K562 (cell line): ENCODE measurements around the gene TDRKH.

Experiments
- BCLAF1 ChIP-seq, 2 experiments: fragments of 450-650 bp in 1 of 2; IDR thresholded peaks; 2 replicates each; pipeline ENCODE4 v1.6.1; 2011 to 2017; ENCODE audit warnings: low read depth in 2 of 2, antibody characterized with exemption in 1 of 2, borderline replicate concordance in 1 of 2, low read length in 1 of 2, mild to moderate bottlenecking in 1 of 2, mixed read lengths in 1 of 2; ENCODE audit not compliant: control insufficient read depth in 1 of 2
- CREB3 ChIP-seq: fragments of 450-650 bp; conservative IDR thresholded peaks from 2 replicates; pipeline ENCODE4 v1.6.1; 2016; ENCODE audit warnings: missing genetic modification characterization, low read depth, mild to moderate bottlenecking, missing compliant biosample characterization, moderate library complexity
- CTCF ChIP-seq, 3 experiments: IDR thresholded peaks in 2 of 3; conservative IDR thresholded peaks in 1 of 3; 2 replicates each; pipeline ENCODE4 v1.5.1; 2011 to 2012; ENCODE audit warnings: low read length in 3 of 3, mild to moderate bottlenecking in 3 of 3, control low read depth in 2 of 3, improper control_type of control experiment in 1 of 3, inconsistent platforms in 1 of 3, low read depth in 1 of 3, mixed read lengths in 1 of 3, moderate library complexity in 1 of 3; ENCODE audit not compliant: insufficient read depth in 2 of 3
- ETS2 ChIP-seq: IDR thresholded peaks from 2 replicates; pipeline ENCODE4 v1.6.1; 2016; ENCODE audit warnings: borderline replicate concordance, missing genetic modification characterization, mild to moderate bottlenecking, moderate library complexity, missing compliant biosample characterization; ENCODE audit not compliant: poor library complexity, severe bottlenecking
- FOXJ3 ChIP-seq: sonication (generic); formaldehyde crosslinking; IDR thresholded peaks from 2 replicates; pipeline ENCODE4 v1.4.0; 2020; ENCODE audit warnings: mild to moderate bottlenecking, missing genetic modification reagents
- MLLT1 ChIP-seq, 2 experiments: fragments of 450-650 bp; IDR thresholded peaks; 2 replicates each; pipeline ENCODE4 v1.6.1; 2016
- NFE2L1 ChIP-seq: fragments of 450-650 bp; IDR thresholded peaks from 2 replicates; pipeline ENCODE4 v1.6.1; 2016; ENCODE audit warnings: missing genetic modification characterization, low read depth, mild to moderate bottlenecking, missing compliant biosample characterization, moderate library complexity, borderline replicate concordance
- POLR2A ChIP-seq: fragments of 450-650 bp; conservative IDR thresholded peaks from 2 replicates; pipeline ENCODE4 v1.6.1; 2016
- RAD21 ChIP-seq, 2 experiments: fragments of 250-450 bp in 1 of 2; fragments of 450-650 bp in 1 of 2; sonication (Bioruptor Pico) in 1 of 2; formaldehyde crosslinking in 1 of 2; IDR thresholded peaks in 1 of 2; conservative IDR thresholded peaks in 1 of 2; 2 replicates each; pipeline versions ENCODE4 v1.4.0 to v1.8.0; 2020 to 2022; ENCODE audit warnings: mild to moderate bottlenecking in 2 of 2, moderate library complexity in 1 of 2
- THRA ChIP-seq: fragments of 450-650 bp; IDR thresholded peaks from 2 replicates; pipeline ENCODE4 v1.6.1; 2017; ENCODE audit warnings: mild to moderate bottlenecking, moderate library complexity
- ZNF274 ChIP-seq: IDR thresholded peaks from 2 replicates; pipeline ENCODE4 v1.6.1; 2011; ENCODE audit warnings: low read depth, mild to moderate bottlenecking, low read length, moderate library complexity, borderline replicate concordance

- TF ChIP-seq THRA (no peak), RAD21 (CRISPR knock-in tag; conservative IDR thresholded peaks at IDR 0.05 in 1 of 2, IDR thresholded peaks at IDR 0.05 in 1 of 2) (no peak), ETS2 (tag) (no peak), CTCF (IDR thresholded peaks at IDR 0.05 in 2 of 3, conservative IDR thresholded peaks at IDR 0.05 in 1 of 3; ENCODE audit: insufficient read depth in 2 of 3, low read depth in 1 of 3, low read length in 3 of 3) (no peak), BCLAF1 (IDR thresholded peaks at IDR 0.05; ENCODE audit: borderline replicate concordance in 1 of 2, control insufficient read depth in 1 of 2, low read depth in 2 of 2, low read length in 1 of 2) (no peak), ZNF274 (no peak), NFE2L1 (tag) (no peak), POLR2A (no peak), FOXJ3 (CRISPR knock-in tag) (no peak), MLLT1 (IDR thresholded peaks at IDR 0.05) (no peak), CREB3 (tag) (no peak)
Measured at GRCh38 chr1:151838222-151839081, 48.2 kb upstream of the TDRKH start.
